SKM-1 treated with dmso at 0.1 percent for 144 hours (cell line): Measurements from ENCODE around the gene NVL.

Experiments
- DNase-seq: peaks from one replicate; lab custom pipeline; 2025; ENCODE audit not compliant: unreplicated experiment; lab: John Stamatoyannopoulos, UW

NVL gene

GRCh38 chr1:224287714-224288113 lies 42.3 kb downstream of the NVL start:
- DNase-seq = no peak

- no peak for DNase-seq
Observed at GRCh38 chr1:224282140-224282539, 47.8 kb downstream of the NVL start.

GRCh38 chr1:224276771-224277487 lies 53.0 kb downstream of the NVL start:
- DNase-seq = no peak

- DNase-seq = no peak
Observed at GRCh38 chr1:224274970-224275626, 54.9 kb downstream of the NVL start.

- no peak for DNase-seq
Observed at GRCh38 chr1:224273641-224274040, 56.3 kb downstream of the NVL start.

- DNase-seq = no peak
Observed at GRCh38 chr1:224271106-224271505, 58.9 kb downstream of the NVL start.

- no peak for DNase-seq
Observed at GRCh38 chr1:224267925-224268324, 62.0 kb downstream of the NVL start.

- DNase-seq = no peak
Observed at GRCh38 chr1:224266915-224267856, 62.8 kb downstream of the NVL start.

GRCh38 chr1:224266105-224266914 lies 63.7 kb downstream of the NVL start:
- DNase-seq = no peak

GRCh38 chr1:224264321-224264720 lies 65.7 kb downstream of the NVL start:
- DNase-seq = no peak

GRCh38 chr1:224262373-224263054 lies 67.5 kb downstream of the NVL start:
- no peak for DNase-seq

- DNase-seq = no peak
Observed at GRCh38 chr1:224259986-224260385, 70.0 kb downstream of the NVL start.

GRCh38 chr1:224258351-224258750 lies 71.6 kb downstream of the NVL start:
- no peak for DNase-seq

GRCh38 chr1:224256640-224257039 lies 73.3 kb downstream of the NVL start:
- no peak for DNase-seq

- DNase-seq = no peak
Observed at GRCh38 chr1:224253721-224254120, 76.3 kb downstream of the NVL start.

- DNase-seq = no peak
Observed at GRCh38 chr1:224252479-224252878, 77.5 kb downstream of the NVL start.

GRCh38 chr1:224251741-224252146 lies 78.2 kb downstream of the NVL start:
- no peak for DNase-seq

- DNase-seq = peak; percentile 93
Observed at GRCh38 chr1:224245188-224245587, 84.8 kb downstream of the NVL start.

GRCh38 chr1:224238756-224239155 lies 91.2 kb downstream of the NVL start:
- DNase-seq = no peak

GRCh38 chr1:224238212-224238611 lies 91.8 kb downstream of the NVL start:
- no peak for DNase-seq
